ENCODE measurements around the gene LDLR.
"Not testable (repeated sequence)": the region's sequence is repeated elsewhere in the genome, so short reads cannot be mapped to it uniquely, and the experiment has no call there.

The LDLR gene

GRCh38 chr19:11124157-11124556, 34.9 kb downstream of the LDLR start:
- not testable (repeated sequence) for H4K91ac ChIP-seq (ENCODE audit: low read depth, low read length, poor library complexity); DNase-seq (ENCODE audit: low spot score); H3K4me2 ChIP-seq (ENCODE audit: insufficient read depth, low read length, poor library complexity, severe bottlenecking); H4K8ac ChIP-seq (ENCODE audit: low read depth, low read length); H2AFZ ChIP-seq (ENCODE audit: low read length); H2BK5ac ChIP-seq (ENCODE audit: low read length); H3K27me3 ChIP-seq (ENCODE audit: control insufficient read depth in 3 of 3, insufficient read depth in 3 of 3, low read depth in 1 of 3, low read length in 3 of 3); H3K4ac ChIP-seq (ENCODE audit: low read length); H3K14ac ChIP-seq (ENCODE audit: low read length); H3K9ac ChIP-seq (ENCODE audit: low read depth, low read length, poor library complexity); H3K23ac ChIP-seq (ENCODE audit: low read depth, low read length, poor library complexity); H2AK5ac ChIP-seq (ENCODE audit: low read depth, low read length); H2BK120ac ChIP-seq (ENCODE audit: low read depth, low read length); H3K18ac ChIP-seq (ENCODE audit: low read length); H3K4me1 ChIP-seq (ENCODE audit: control insufficient read depth in 2 of 2, insufficient read depth in 1 of 2, low read depth in 1 of 2, low read length in 2 of 2); H2BK15ac ChIP-seq (ENCODE audit: low read length); H3K79me1 ChIP-seq (ENCODE audit: low read depth, low read length); H3K4me3 ChIP-seq (ENCODE audit: low read length in 2 of 2); H3K9me3 ChIP-seq (replicated peaks in 1 of 2; ENCODE audit: control insufficient read depth in 2 of 2, insufficient read depth in 1 of 2, low read depth in 1 of 2, low read length in 2 of 2); H2BK12ac ChIP-seq (ENCODE audit: low read length); H3K27ac ChIP-seq (replicated peaks; ENCODE audit: low read length)
- H3K36me3 ChIP-seq (replicated peaks in 1 of 2; ENCODE audit: control insufficient read depth in 2 of 2, insufficient read depth in 2 of 2, low read length in 2 of 2): peaks cover 58 to 93% of the 10 kb centered on the region in 2 donors
- no CpG with 5 or more reads among the region's 4 CpGs for WGBS, 2 donors (ENCODE audit: extremely low coverage in 2 of 2, insufficient read length in 2 of 2, insufficient replicate concordance in 1 of 2)

DNA sequence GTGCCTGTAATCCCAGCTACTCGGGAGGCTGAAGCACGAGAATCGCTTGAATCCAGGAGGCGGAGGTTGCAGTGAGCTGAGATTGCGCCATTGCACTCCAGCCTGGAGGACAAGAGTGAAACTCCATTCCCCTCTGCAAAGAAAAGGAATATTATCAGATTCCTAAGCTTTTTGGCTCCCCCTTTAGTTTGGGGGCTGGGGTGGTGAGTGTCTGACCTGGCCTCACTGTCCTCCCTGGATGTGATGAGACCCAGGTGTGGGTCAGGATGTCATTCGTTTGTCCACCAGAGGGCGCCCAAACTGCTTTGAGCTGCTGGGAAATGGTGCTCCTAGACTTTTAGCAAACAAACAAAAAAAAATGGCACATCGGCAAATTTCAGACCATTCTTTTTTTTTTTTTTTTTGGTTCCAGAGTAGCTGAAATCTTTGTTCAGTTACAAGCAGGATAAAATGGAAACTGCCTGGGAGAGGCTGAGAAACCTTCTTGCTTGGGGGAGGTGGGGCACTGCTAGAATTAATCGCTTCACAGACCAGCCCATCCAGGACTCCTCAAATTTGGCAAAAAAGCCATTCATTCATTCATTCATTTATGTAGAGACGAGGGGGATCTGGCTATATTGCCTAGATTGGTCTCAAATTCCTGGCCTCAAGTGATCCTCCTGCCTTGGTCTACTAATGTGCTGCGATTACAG, 36.9 kb downstream of the LDLR start:
- H4K91ac ChIP-seq (ENCODE audit: low read depth, low read length, poor library complexity): no peak overlapping the region
- no peak overlapping the region for H3K4me2 ChIP-seq (ENCODE audit: insufficient read depth, low read length, poor library complexity, severe bottlenecking)
- no peak overlapping the region for H2BK12ac ChIP-seq (ENCODE audit: low read length)
- no peak overlapping the region for H3K18ac ChIP-seq (ENCODE audit: low read length)
- H2BK5ac ChIP-seq (ENCODE audit: low read length): no peak overlapping the region
- H3K4me3 ChIP-seq (ENCODE audit: low read length in 2 of 2): no peak overlapping the region
- no peak overlapping the region for H2BK15ac ChIP-seq (ENCODE audit: low read length)
- no peak overlapping the region for H2AFZ ChIP-seq (ENCODE audit: low read length)
- peaks cover 0 to 2% of the 10 kb centered on the region in 2 donors for H3K9me3 ChIP-seq (replicated peaks in 1 of 2; ENCODE audit: control insufficient read depth in 2 of 2, insufficient read depth in 1 of 2, low read depth in 1 of 2, low read length in 2 of 2)
- H3K27ac ChIP-seq (replicated peaks; ENCODE audit: low read length): no peak overlapping the region
- H3K4me1 ChIP-seq (ENCODE audit: control insufficient read depth in 2 of 2, insufficient read depth in 1 of 2, low read depth in 1 of 2, low read length in 2 of 2): no peaks in the 10 kb centered on the region
- no peaks in the 10 kb centered on the region for H3K27me3 ChIP-seq (ENCODE audit: control insufficient read depth in 3 of 3, insufficient read depth in 3 of 3, low read depth in 1 of 3, low read length in 3 of 3)
- H2BK120ac ChIP-seq (ENCODE audit: low read depth, low read length): no peak overlapping the region
- H3K79me1 ChIP-seq (ENCODE audit: low read depth, low read length): no peaks in the 10 kb centered on the region
- no peak overlapping the region for H4K8ac ChIP-seq (ENCODE audit: low read depth, low read length)
- no peak overlapping the region for H3K14ac ChIP-seq (ENCODE audit: low read length)
- DNase-seq (ENCODE audit: low spot score): peak; percentile 65
- H3K23ac ChIP-seq (ENCODE audit: low read depth, low read length, poor library complexity): no peak overlapping the region
- peaks cover 58 to 93% of the 10 kb centered on the region in 2 donors for H3K36me3 ChIP-seq (replicated peaks in 1 of 2; ENCODE audit: control insufficient read depth in 2 of 2, insufficient read depth in 2 of 2, low read length in 2 of 2)
- H3K4ac ChIP-seq (ENCODE audit: low read length): no peak overlapping the region
- WGBS, 2 donors (ENCODE audit: extremely low coverage in 2 of 2, insufficient read length in 2 of 2, insufficient replicate concordance in 1 of 2): no CpG with 5 or more reads among the region's 11 CpGs
- H2AK5ac ChIP-seq (ENCODE audit: low read depth, low read length): no peak overlapping the region
- no peak overlapping the region for H3K9ac ChIP-seq (ENCODE audit: low read depth, low read length, poor library complexity)

DNA sequence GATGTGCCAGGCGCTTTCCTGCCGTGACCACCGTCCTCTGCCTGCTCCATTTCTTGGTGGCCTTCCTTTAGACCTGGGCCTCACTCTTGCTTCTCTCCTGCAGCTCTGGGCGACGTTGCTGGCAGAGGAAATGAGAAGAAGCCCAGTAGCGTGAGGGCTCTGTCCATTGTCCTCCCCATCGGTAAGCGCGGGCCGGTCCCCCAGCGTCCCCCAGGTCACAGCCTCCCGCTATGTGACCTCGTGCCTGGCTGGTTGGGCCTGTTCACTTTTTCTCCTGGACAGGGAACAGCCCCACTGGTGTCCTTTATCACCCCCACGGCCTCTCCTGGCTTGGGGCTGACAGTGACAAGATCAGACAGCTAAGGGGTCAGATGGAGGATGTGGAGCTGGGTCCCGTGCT, 38.6 kb downstream of the LDLR start:
- H3K4ac ChIP-seq (ENCODE audit: low read length): no peak overlapping the region
- no peak overlapping the region for H2AK5ac ChIP-seq (ENCODE audit: low read depth, low read length)
- no peaks in the 10 kb centered on the region for H3K4me1 ChIP-seq (ENCODE audit: control insufficient read depth in 2 of 2, insufficient read depth in 1 of 2, low read depth in 1 of 2, low read length in 2 of 2)
- no peak overlapping the region for H3K23ac ChIP-seq (ENCODE audit: low read depth, low read length, poor library complexity)
- H2BK15ac ChIP-seq (ENCODE audit: low read length): no peak overlapping the region
- H3K9me3 ChIP-seq (replicated peaks in 1 of 2; ENCODE audit: control insufficient read depth in 2 of 2, insufficient read depth in 1 of 2, low read depth in 1 of 2, low read length in 2 of 2): peaks cover 0 to 2% of the 10 kb centered on the region in 2 donors
- H3K79me1 ChIP-seq (ENCODE audit: low read depth, low read length): no peaks in the 10 kb centered on the region
- WGBS, 2 donors (ENCODE audit: extremely low coverage in 2 of 2, insufficient read length in 2 of 2, insufficient replicate concordance in 1 of 2): no CpG with 5 or more reads among the region's 15 CpGs
- H3K18ac ChIP-seq (ENCODE audit: low read length): no peak overlapping the region
- H3K14ac ChIP-seq (ENCODE audit: low read length): no peak overlapping the region
- no peaks in the 10 kb centered on the region for H3K27me3 ChIP-seq (ENCODE audit: control insufficient read depth in 3 of 3, insufficient read depth in 3 of 3, low read depth in 1 of 3, low read length in 3 of 3)
- H3K27ac ChIP-seq (replicated peaks; ENCODE audit: low read length): no peak overlapping the region
- H3K4me2 ChIP-seq (ENCODE audit: insufficient read depth, low read length, poor library complexity, severe bottlenecking): no peak overlapping the region
- H2BK120ac ChIP-seq (ENCODE audit: low read depth, low read length): no peak overlapping the region
- H2AFZ ChIP-seq (ENCODE audit: low read length): no peak overlapping the region
- no peak overlapping the region for H4K91ac ChIP-seq (ENCODE audit: low read depth, low read length, poor library complexity)
- H2BK5ac ChIP-seq (ENCODE audit: low read length): no peak overlapping the region
- H3K9ac ChIP-seq (ENCODE audit: low read depth, low read length, poor library complexity): no peak overlapping the region
- no peak for DNase-seq (ENCODE audit: low spot score)
- no peak overlapping the region for H3K4me3 ChIP-seq (ENCODE audit: low read length in 2 of 2)
- peaks cover 71 to 99% of the 10 kb centered on the region in 2 donors for H3K36me3 ChIP-seq (replicated peaks in 1 of 2; ENCODE audit: control insufficient read depth in 2 of 2, insufficient read depth in 2 of 2, low read length in 2 of 2)
- no peak overlapping the region for H4K8ac ChIP-seq (ENCODE audit: low read depth, low read length)
- H2BK12ac ChIP-seq (ENCODE audit: low read length): no peak overlapping the region

DNA sequence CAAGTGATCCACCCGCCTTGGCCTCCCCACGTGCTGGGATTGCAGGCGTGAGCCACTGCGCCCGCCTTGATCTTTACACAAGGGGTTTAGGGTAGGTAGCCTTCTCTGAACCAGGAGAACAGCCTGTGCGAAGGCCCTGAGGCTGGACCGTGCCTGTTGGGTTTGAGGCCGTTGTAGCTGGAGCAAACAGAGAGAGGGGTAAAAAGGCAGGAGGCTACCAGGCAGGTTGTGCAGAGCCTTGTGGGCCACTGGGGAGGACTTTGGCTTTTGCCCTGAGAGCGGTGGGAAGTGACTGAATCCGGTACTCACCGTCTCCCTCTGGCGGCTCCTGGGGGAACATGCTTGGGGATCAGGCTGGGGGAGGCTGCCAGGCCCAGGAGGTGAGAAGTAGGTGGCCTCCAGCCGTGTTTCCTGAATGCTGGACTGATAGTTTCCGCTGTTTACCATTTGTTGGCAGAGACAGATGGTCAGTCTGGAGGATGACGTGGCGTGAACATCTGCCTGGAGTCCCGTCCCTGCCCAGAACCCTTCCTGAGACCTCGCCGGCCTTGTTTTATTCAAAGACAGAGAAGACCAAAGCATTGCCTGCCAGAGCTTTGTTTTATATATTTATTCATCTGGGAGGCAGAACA, 41.7 kb downstream of the LDLR start:
- H2BK120ac ChIP-seq (ENCODE audit: low read depth, low read length): no peak overlapping the region
- H3K36me3 ChIP-seq (replicated peaks in 1 of 2; ENCODE audit: control insufficient read depth in 2 of 2, insufficient read depth in 2 of 2, low read length in 2 of 2): peaks cover 57 to 78% of the 10 kb centered on the region in 2 donors
- no peak overlapping the region for H3K27ac ChIP-seq (replicated peaks; ENCODE audit: low read length)
- no peak overlapping the region for H2BK12ac ChIP-seq (ENCODE audit: low read length)
- WGBS, 2 donors (ENCODE audit: extremely low coverage in 2 of 2, insufficient read length in 2 of 2, insufficient replicate concordance in 1 of 2): no CpG with 5 or more reads among the region's 19 CpGs
- no peaks in the 10 kb centered on the region for H3K79me1 ChIP-seq (ENCODE audit: low read depth, low read length)
- H3K18ac ChIP-seq (ENCODE audit: low read length): no peak overlapping the region
- no peak overlapping the region for H2AK5ac ChIP-seq (ENCODE audit: low read depth, low read length)
- H3K9ac ChIP-seq (ENCODE audit: low read depth, low read length, poor library complexity): no peak overlapping the region
- H3K23ac ChIP-seq (ENCODE audit: low read depth, low read length, poor library complexity): no peak overlapping the region
- no peak overlapping the region for H4K8ac ChIP-seq (ENCODE audit: low read depth, low read length)
- H3K4me3 ChIP-seq (ENCODE audit: low read length in 2 of 2): no peak overlapping the region
- H3K27me3 ChIP-seq (ENCODE audit: control insufficient read depth in 3 of 3, insufficient read depth in 3 of 3, low read depth in 1 of 3, low read length in 3 of 3): no peaks in the 10 kb centered on the region
- H2BK5ac ChIP-seq (ENCODE audit: low read length): no peak overlapping the region
- H2BK15ac ChIP-seq (ENCODE audit: low read length): no peak overlapping the region
- no peak overlapping the region for H3K4me2 ChIP-seq (ENCODE audit: insufficient read depth, low read length, poor library complexity, severe bottlenecking)
- no peak overlapping the region for H2AFZ ChIP-seq (ENCODE audit: low read length)
- no peak overlapping the region for H3K4ac ChIP-seq (ENCODE audit: low read length)
- H3K9me3 ChIP-seq (replicated peaks in 1 of 2; ENCODE audit: control insufficient read depth in 2 of 2, insufficient read depth in 1 of 2, low read depth in 1 of 2, low read length in 2 of 2): peaks cover 0 to 4% of the 10 kb centered on the region in 2 donors
- DNase-seq (ENCODE audit: low spot score): no peak
- no peaks in the 10 kb centered on the region for H3K4me1 ChIP-seq (ENCODE audit: control insufficient read depth in 2 of 2, insufficient read depth in 1 of 2, low read depth in 1 of 2, low read length in 2 of 2)
- no peak overlapping the region for H3K14ac ChIP-seq (ENCODE audit: low read length)
- H4K91ac ChIP-seq (ENCODE audit: low read depth, low read length, poor library complexity): no peak overlapping the region
